ENCODE data around the gene GCHFR.

GCHFR gene

DNA sequence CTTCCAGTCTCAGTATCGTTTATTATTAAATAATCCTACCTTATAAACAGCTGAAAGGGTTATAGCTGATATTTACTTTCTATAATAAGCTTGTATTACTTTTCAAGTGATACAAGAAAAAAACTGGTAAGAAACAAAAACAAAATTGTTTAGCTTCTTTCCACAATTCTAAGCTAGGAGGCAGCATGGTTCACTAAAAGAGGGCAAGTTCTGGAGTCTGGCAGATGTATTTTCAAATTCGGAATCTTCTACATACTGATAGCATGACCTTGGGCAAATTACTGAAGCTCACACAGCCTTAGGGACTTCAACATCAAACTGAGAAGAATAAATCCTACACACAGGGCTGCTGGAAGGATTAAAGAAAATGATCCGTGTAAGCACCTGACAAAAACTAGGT is 21.3 kb downstream of the GCHFR start:
- no peak for DNase-seq

DNA sequence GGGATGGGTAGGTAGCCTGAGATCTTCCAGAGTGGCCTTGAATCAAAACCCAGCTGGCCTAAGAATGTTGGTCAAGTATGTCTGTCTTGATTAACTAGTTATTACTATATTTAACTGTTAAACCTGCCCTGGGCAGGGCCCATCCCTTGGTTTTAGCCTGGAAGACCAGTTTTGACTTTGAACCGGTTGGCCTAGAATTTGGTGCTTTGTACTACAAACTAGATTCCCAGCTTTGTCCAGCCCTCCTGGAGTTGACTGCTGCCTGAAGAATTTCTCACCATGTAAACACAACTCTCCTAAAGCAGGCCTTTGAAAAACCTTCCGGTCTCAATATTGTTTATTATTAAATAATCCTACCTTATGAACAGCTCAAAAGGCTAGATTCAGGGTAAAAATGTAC is 21.9 kb downstream of the GCHFR start:
- DNase-seq: no peak

DNA sequence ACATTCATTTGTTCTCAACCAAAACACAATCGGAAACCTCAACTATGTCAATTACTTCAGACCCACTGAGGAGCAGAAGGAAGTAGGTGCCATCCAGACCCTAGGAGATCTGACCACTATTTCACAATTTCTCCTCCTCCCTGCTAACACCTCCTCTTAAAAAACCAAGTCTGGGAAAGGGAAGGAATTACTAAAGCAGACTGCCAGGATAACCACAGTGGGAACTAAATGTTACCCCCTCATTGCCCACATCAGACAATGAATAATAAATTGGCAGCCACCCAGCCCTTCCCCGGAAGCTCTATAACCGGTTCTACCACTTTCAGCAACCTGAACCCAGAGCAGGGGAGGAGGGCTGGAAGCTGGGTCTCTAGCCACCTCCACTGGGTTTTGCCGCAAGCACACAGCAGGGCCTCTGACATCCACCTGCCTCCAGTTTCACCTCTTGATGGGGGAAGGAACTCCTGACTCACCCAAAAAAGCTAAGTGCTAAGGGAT is 23.5 kb downstream of the GCHFR start:
- DNase-seq: peak; percentile 50

DNA sequence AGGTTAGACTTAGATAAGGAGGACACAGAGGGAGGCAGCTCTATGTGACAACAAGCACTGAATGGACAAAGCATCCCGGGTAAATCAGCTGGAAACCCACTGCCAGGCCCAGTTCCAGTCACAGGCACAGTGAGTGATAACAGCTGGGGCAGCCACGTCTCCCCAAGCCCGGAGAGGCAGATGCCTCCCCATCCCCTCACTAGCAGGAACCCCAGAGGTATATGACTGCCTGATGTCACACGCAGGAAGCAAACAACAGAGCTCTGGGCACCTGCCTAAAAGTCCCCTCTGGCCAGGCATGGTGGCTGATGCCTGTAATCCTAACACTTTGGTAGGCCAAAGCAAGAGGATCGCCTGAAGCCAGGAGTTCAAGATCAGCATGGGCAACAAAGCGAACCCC is 24.1 kb downstream of the GCHFR start:
- DNase-seq: no peak

DNA sequence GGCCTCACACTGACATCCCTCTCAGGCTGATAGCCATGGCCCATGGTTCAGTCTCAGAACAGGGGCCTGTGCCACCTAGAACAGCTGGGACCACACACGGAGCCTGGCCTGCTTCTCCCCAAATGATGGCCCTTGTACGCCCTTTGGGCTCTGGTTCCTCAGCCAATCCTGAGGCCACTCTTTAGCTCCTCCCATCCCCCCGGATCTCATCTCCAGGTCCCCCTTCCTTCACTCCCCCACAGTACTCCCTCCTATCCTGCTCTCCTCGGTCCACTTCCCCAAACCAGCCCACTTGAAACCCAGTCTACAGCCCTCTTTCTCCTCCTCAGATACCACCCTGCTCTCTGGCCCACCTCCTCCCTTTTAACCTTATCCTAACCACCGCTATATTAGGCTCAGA is 25.3 kb downstream of the GCHFR start:
- DNase-seq: no peak

DNA sequence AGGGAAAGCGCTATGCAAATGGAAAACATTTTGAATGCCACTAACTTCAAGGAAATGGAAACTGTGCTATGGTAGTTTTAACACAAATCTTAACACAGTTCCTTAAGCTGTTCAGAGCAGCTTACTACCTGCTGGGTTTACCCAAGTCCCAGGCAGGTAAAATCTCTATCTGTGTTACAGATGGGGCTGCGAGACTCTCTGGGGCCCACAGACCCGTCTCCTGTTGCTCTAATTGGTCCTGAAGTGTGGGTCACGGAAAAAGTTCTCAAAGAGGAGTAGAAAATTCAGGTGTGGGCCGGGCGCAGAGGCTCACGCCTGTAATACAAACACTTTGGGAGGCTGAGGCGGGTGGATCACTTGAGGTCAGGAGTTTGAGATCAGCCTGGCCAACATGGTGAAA is 26.1 kb downstream of the GCHFR start:
- DNase-seq: no peak

DNA sequence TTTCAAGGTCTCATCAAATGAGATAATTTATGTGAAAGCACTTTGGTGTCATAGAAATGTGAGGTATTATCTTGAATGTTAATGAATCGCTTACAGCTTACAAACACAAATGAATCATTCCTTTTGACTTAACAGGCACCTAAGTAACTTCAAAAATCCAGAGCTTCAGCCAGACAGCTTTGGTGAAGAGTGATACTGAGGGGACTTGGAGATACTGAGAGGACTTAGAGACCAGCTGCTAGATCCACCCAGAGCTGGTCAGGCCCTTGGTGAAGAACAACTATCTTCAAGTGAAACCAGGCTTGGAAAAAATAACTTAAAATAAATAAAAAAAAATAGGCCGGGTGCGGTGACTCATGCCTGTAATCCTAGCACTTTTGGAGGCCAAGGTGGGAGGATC is 26.9 kb downstream of the GCHFR start:
- no peak for DNase-seq

DNA sequence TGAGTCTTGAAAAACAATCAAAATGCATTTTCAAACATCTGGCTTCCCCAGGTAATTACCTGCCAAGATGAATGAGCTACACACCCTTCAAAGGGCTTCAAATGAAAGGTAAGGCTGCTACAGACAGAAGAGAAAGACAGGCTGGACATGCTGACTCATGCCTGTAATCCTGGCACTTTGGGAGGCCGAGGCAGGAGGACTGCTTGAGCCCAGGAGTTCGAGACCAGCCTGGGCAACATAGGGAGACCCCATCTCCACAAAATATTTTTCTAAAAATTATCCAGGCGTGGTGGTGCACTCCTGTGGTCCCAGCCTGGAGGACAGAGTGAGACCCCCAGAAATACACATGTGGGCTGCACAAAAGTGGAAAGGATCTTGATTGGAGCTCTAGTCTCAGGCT is 28.5 kb downstream of the GCHFR start:
- DNase-seq: no peak

DNA sequence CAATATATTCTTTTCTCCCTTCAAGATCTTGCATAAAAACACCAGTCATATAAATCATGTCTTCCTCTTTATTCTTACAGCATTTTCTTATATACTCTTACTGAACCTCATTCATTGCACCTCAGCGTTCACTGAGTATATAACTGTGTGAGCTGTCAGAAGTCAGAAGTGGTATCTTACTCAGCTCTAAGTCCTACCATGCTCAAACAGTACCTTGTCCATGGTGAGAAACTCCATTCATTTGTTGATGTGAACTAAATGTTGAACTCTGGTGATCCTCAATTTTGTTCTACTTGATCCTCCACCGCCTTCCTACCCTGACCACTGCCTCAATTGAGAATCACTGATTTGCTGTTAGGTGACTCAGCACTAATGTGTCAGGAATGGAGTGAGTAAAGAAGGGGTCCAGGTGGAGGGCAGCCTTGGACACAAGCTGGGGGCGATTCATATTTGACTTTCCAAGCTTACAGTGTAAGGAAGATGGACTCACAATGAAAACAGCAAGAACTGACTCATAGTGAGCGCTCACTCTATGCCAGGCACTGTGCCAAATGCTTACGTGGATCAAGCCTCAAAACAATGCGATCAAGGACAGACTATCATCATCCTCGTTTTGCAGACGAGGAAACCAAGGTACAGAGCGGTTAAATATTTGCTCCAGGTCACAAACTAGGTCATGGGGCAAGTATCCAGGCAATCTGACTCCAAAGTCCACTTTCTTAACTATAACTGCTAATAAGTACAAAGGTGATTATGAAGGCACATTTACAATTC is 29.5 kb downstream of the GCHFR start:
- DNase-seq: peak; percentile 76

DNA sequence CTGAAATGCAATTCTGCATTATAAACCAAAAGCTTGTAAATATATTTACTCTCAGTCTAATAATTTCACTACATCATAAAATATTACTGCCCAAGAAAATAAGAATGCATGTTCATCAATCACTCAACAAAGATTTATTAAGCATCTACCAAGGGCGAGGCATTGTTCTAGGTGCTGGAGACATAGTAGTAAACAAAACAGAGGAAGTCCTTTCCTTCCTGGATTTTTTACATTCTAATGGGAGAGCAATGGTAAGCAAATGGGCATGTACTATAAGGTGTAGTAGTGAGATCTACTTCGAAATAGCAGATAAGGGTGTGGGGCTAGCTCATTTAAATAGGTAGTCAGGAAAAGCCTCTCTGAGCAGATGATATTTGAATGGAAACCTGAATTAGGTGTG is 32.2 kb downstream of the GCHFR start:
- DNase-seq: no peak

DNA sequence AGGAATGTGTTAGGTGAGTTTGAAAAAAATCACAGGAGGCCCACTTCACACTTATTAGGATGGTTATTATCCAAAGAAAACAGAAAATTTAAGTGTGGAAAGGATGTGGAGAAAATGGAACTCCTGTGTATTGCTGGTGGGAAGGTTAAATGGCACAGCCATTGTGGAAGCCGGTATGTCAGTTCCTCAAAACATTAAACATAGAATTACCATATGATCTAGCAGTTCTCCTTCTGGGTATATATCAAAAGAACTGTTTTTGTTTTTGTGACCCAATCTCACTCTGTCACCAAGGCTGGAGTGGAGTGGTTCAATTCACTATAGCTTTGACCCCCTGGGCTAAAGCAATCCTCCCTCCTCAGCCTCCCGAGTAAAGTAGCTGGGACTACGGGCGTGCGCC is 32.6 kb downstream of the GCHFR start:
- DNase-seq: no peak

DNA sequence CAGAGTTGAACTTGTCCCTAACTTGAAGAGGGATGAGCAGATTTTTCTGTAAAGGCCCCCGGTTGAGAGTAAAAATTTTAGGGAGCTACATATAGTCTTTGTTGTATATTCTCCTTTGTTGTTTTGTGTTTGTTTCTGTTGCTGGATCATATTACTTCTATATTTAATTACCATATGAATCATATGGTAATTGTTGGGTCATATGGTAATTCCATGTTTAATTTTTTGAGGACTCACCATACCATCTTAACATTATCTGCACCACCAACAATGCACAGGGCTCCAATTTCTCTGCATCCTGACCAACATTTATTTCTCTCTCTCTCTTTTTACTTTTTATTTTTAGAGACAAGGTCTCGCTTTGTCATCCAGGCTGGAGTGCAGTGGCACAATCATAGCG is 35.7 kb downstream of the GCHFR start:
- DNase-seq: no peak

DNA sequence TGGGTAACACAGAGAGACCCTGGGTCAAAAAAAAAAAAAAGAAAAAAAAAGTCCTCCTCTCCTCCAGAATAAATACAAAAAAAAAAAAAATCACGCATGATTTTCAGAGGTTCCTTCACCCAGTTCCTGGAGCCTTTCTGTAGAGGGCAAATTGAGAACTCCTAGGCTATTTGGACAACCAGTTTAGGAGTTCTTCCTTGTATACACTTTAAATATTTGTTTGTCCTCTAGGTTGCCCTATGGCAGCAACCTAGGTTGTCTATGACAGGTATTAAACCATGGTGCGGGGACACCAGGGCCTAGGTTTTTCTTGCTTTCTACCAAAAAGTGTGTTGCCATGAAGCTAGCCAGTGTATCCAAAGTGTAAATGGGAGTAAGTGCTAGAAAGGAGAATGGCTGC is 39.2 kb downstream of the GCHFR start:
- DNase-seq: no peak

DNA sequence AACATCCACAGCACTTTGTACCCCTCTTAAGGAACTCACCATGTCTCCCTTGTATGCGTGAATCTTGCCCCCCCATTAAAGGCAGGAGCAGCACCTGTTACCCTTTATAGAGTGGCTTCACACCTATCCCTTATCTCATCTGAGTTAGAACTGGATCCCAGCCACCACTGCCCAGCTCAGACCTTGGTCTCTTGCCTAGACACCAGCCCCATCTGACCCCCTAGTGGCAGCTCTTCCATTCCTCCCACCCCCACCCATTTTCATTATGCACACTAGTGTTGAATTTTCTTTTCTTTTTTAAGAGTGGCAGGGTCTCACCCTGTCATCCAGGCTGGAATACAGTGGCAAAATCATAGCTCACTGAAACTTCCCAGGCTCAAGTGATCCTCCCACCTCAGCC is 39.8 kb downstream of the GCHFR start:
- no peak for DNase-seq

DNA sequence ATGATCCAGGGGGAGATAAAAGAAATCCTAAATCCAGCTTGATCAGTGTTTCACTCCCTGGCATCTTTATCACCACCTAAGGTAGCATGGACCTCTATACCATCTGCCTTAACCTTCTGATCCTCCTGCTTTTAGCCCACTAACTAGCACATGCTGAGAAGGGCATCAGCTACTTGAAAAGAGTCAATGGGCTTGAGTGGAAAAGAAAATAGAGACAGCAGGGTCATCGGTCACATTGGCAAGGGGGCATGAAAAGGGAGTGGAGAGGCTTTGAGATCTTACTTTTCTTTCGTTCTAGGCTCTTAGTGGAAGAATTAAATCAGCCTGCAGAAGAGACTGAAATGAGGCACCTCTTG is 42.8 kb downstream of the GCHFR start:
- DNase-seq: no peak

DNA sequence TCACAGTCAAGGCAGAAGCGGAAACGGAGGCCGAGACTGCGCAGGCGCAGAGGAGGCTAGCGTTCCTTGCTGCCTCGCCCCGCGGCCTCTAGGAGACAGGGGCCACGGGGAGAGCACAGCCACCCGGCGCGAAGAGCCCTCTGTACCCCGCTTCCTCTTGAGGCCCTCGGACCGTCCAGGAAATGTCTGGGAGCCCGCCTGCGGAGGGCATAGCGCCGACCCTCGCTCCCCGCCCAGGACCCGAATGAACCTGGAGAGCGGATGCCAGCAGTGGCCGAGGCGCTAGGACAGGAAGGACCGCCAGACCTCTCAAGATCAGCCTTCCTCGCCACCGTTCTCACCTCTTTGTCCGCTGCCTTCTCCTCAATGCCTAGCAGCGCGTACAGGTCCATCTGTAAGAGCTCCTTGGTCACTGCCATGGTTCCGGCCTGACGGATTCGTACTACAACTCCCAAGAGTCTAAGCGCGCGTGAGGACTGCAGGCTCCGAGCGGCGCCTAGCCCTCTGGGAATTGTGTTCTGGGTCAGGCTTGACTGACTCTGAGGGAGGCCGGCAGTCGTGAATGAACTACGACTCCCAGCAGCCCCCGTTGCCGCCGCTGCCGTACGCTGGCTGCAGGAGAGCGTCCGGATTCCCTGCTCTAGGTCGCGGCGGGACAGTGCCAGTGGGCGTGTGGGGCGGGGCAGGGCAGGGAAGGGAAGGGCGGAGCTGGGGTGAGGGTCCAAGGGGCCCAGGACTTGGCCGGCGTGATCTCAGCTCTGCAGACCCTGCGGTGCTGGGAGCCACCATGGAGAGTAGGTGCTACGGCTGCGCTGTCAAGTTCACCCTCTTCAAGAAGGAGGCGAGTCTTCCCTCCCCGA is 43.4 kb downstream of the GCHFR start, which contains the start of the genes DNAJC17 and ZFYVE19:
DNAJC17 (minus strand) TSS at position 446 of the 860 bp plus-strand sequence; CDS start at position 419, 27 bp downstream.
ZFYVE19 (plus strand) TSS at position 62 of the 860 bp plus-strand sequence; CDS start at position 563, 501 bp downstream.
- peak; percentile 98 for DNase-seq

DNA sequence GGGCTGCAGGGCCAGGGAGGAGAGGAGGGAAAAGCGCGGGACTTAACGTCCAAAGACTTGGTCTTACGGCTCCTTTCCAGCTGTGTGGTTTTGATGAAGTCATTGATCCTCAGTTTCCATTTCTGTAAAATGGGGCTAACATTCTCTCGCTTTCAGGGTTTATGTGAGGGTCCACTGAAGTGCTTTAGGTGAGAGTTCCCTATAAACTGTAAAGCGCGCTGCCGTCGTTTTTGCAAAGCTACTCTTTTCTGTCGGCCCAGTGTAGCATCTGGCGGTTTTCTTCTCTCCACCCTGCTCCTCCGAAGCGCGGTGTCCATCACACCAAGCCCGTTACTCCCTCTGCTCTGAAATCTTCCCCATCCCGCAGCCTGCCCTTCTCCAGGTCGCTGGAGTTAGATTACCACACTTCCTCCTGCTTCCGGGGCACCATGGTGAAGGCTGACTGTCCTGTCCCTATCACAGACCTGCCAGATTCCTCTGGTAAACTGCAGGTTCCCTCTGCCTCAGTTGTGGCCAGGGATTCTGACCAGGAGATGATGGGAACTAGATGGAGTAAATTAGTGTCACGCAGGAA is 44.1 kb downstream of the GCHFR start:
- no peak for DNase-seq

DNA sequence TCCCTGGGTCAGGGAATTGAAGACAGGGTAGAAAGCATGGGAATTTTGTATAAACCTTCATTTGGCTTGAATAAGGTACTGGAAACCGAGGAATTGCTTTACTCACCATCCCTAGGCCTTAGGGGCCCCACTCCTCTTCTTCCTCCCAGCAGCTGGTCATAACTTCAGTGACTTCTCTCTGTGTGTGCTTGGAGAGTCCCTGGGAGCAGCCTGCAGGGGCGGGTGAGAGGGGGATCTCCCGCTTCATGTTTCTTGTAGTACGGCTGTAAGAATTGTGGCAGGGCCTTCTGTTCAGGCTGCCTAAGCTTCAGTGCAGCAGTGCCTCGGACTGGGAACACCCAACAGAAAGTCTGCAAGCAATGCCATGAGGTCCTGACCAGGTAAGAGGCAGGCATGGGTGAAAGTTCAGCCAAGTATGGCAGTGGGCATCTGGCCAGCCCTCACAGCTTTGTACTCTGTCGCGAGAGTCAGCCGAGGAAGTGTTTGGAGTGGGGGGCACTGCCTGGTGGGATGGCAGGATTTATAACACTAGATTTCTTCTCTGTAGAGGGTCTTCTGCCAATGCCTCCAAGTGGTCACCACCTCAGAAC is 45.1 kb downstream of the GCHFR start:
- DNase-seq: no peak

DNA sequence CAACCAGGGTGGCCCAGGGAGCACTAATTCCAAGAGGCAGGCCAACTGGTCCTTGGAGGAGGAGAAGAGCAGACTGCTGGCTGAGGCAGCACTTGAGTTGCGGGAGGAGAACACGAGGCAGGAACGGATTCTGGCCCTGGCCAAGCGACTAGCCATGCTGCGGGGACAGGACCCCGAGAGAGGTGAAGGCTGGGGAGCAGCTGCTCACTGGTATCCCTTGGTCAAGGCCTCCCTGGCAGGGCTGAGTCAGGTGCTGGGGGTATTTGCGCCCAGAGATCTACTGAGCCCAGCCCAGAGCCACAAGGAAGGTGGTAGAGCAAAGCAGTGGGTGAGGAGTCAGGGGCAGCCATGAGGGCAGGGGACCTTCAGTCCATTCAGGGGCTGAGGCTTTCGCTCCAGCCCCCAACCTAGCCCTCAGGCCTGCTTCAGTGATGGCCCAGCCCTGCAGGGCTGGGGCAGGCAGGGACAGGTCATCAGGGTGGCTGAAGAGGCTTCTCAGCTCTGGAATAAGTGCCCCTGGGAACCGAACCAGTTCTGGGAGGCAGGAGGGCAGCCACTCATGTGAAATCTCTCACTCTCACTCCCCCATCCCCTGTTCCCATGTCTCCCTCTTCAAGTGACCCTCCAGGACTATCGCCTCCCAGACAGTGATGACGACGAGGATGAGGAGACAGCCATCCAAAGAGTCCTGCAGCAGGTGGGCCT is 49.0 kb downstream of the GCHFR start:
- no peak for DNase-seq

DNA sequence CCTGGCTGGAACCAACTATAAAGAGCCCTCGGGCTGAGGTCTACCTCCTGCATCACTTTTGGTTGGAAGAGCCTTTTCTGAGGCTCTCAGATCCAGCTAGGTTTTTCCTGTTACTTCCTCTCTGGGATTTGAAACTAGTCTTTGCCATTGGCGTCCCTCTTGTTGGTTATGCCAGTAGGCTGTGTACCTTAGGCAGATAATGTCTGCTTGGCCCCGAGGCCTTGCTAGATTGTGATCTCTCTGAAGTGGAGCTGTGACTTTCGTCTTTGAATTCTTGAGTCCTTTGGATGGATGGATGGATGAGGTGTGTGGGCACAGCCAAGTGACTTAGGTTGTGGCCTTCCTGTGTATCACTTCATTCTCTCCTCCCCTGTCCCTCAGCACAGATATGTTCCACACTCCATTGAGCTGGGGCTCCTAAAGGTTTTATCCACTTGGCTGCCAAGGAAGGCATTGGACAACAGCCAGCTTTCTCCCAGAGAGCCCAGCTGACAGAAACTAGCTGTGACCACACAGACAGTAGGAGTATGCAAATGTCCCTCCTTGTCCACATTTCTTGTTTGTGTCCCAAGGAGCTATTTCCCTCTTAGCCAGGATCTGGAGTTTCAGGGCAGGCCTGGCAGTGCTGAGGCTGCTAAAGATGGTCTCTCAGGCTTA is 51.3 kb downstream of the GCHFR start:
- DNase-seq: no peak

Measured in activated CD4-positive, alpha-beta T cell treated with anti-CD3 and anti-CD28 coated beads, Interleukin-10, Interleukin-2, amounts not matched to agents 100 ng/mL and 50 ng/mL, durations not matched to agents 16 hours and 8 hours (primary cell).